HFFc6 (cell line): ENCODE measurements around the gene TBXAS1. TPM values are rescaled to one million over a fixed set of nuclear protein-coding genes. Genes with fewer than 3 reads are reported as not detected.

Source experiments
- DNase-seq: peaks from one replicate; pipeline ENCODE4 v3.0.0-alpha.2; 2018
- H3K27ac Mint-ChIP-seq: 2 replicates; pipeline ENCODE4 v1.8.0; 2020; ENCODE audit warnings: mild to moderate bottlenecking, mixed read lengths
- H3K27me3 Mint-ChIP-seq: 2 replicates; pipeline ENCODE4 v1.8.0; 2021; ENCODE audit warnings: mild to moderate bottlenecking, moderate library complexity, mixed read lengths; ENCODE audit not compliant: insufficient read depth
- H3K36me3 Mint-ChIP-seq: 2 replicates; pipeline ENCODE4 v1.8.0; 2021; ENCODE audit warnings: low read depth, mixed read lengths
- H3K4me1 Mint-ChIP-seq: 2 replicates; pipeline ENCODE4 v1.8.0; 2020; ENCODE audit warnings: low read depth, mixed read lengths
- H3K4me3 Mint-ChIP-seq: 2 replicates; pipeline ENCODE4 v1.8.0; 2020; ENCODE audit warnings: mild to moderate bottlenecking, moderate library complexity, mixed read lengths
- H3K9me3 Mint-ChIP-seq: 2 replicates; pipeline ENCODE4 v1.8.0; 2020; ENCODE audit warnings: mild to moderate bottlenecking, mixed read lengths
- CTCF ChIP-seq: fragments of 200-600 bp; sonication (generic); IDR thresholded peaks from 2 replicates; pipeline ENCODE4 v1.5.0; 2021; ENCODE audit warnings: antibody characterized with exemption, mild to moderate bottlenecking
- total RNA-seq, 6 experiments: library from RNA; stranded (reverse); fragmentation: NEBNext Ultra II Directional; extraction: Animal tissue kit (Norgen Biotek cat#: 25700); gene quantifications; 2 replicates in 1 of 6; 3 replicates in 5 of 6; pipeline ENCODE4 v1.2.3, GENCODE V29; 2021

The TBXAS1 gene
- total RNA-seq, 6 experiments from 2014 or later, result 0.47 to 1.8 (median 1.0) TPM

GRCh38 chr7:139943401-139943800 lies 114.3 kb downstream of the TBXAS1 start:
- peaks cover 17% of the 10 kb centered on the region for H3K36me3 Mint-ChIP-seq
- no peak for DNase-seq
- peaks cover 20% of the 10 kb centered on the region for H3K9me3 Mint-ChIP-seq
- H3K27ac Mint-ChIP-seq, result no peak overlapping the region
- no peaks in the 10 kb centered on the region for H3K4me1 Mint-ChIP-seq
- no peak for TF ChIP-seq CTCF
- H3K27me3 Mint-ChIP-seq, result peaks cover 44% of the 10 kb centered on the region
- H3K4me3 Mint-ChIP-seq, result no peak overlapping the region

- H3K36me3 Mint-ChIP-seq, result peaks cover 17% of the 10 kb centered on the region
- peaks cover 39% of the 10 kb centered on the region for H3K27me3 Mint-ChIP-seq
- TF ChIP-seq CTCF, result no peak
- DNase-seq, result no peak
- H3K4me3 Mint-ChIP-seq, result no peak overlapping the region
- H3K27ac Mint-ChIP-seq, result no peak overlapping the region
- H3K9me3 Mint-ChIP-seq, result peaks cover 20% of the 10 kb centered on the region
- H3K4me1 Mint-ChIP-seq, result no peaks in the 10 kb centered on the region
Measured at GRCh38 chr7:139944248-139944647, 115.2 kb downstream of the TBXAS1 start.

DNA sequence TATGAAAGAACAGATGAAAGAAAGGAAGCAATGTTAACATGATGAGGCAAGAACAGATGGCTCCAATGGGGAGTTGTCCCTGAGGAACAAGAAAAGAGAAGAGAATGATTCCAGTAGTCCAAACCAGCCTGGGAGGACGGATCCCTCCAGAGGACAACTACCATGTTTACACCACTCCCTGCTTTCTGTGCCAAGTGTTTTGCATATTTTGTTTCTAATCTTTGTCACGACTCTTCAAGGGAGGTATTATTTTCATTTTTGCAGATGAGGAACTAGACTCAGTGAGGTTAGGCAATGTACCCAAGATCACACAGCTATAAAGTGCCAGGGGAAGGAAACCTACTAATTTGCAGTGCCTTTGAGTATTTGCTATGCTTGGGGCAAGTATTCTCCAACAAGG lies 117.5 kb downstream of the TBXAS1 start:
- peaks cover 20% of the 10 kb centered on the region for H3K9me3 Mint-ChIP-seq
- no peak overlapping the region for H3K27ac Mint-ChIP-seq
- TF ChIP-seq CTCF, result no peak
- no peaks in the 10 kb centered on the region for H3K4me1 Mint-ChIP-seq
- H3K27me3 Mint-ChIP-seq, result peaks cover 26% of the 10 kb centered on the region
- no peak overlapping the region for H3K4me3 Mint-ChIP-seq
- peaks cover 17% of the 10 kb centered on the region for H3K36me3 Mint-ChIP-seq
- DNase-seq, result no peak

GRCh38 chr7:139947021-139947420 lies 118.0 kb downstream of the TBXAS1 start:
- peaks cover 17% of the 10 kb centered on the region for H3K36me3 Mint-ChIP-seq
- DNase-seq, result no peak
- H3K27me3 Mint-ChIP-seq, result peaks cover 29% of the 10 kb centered on the region
- H3K9me3 Mint-ChIP-seq, result peaks cover 20% of the 10 kb centered on the region
- H3K4me3 Mint-ChIP-seq, result no peak overlapping the region
- no peaks in the 10 kb centered on the region for H3K4me1 Mint-ChIP-seq
- TF ChIP-seq CTCF, result no peak
- no peak overlapping the region for H3K27ac Mint-ChIP-seq

DNA sequence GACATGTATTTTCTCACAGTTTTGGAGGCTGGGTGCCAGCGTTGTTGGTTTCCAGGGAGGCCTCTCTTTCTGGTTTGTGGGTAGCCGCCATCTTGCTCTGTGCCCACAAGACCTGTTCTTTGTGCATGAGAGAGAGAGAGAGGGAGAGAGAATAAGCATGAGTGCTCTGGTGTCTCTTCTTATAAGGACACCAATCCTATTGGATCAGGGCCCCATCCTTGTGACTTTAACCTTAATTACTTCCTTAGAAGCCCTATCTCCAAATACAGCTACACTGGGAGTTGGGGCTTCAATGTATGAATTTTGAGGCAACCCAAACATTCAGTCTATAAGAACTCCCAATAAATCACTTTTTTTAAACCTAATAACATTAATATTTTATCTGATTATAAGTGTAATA lies 119.1 kb downstream of the TBXAS1 start:
- DNase-seq, result no peak
- H3K9me3 Mint-ChIP-seq, result peaks cover 20% of the 10 kb centered on the region
- TF ChIP-seq CTCF, result no peak
- H3K4me3 Mint-ChIP-seq, result no peak overlapping the region
- peaks cover 17% of the 10 kb centered on the region for H3K36me3 Mint-ChIP-seq
- H3K4me1 Mint-ChIP-seq, result no peaks in the 10 kb centered on the region
- peaks cover 34% of the 10 kb centered on the region for H3K27me3 Mint-ChIP-seq
- H3K27ac Mint-ChIP-seq, result no peak overlapping the region
